Cortex of kidney (tissue), 1 donor: Measurements from ENCODE around the gene PRDM16.
A peak's percentile ranks its signal among the peaks of the same experiment; 100 is the strongest.

Experiments used
- DNase-seq: peaks from one replicate; lab custom pipeline; 2025; lab: John Stamatoyannopoulos, UW

PRDM16 gene

DNA sequence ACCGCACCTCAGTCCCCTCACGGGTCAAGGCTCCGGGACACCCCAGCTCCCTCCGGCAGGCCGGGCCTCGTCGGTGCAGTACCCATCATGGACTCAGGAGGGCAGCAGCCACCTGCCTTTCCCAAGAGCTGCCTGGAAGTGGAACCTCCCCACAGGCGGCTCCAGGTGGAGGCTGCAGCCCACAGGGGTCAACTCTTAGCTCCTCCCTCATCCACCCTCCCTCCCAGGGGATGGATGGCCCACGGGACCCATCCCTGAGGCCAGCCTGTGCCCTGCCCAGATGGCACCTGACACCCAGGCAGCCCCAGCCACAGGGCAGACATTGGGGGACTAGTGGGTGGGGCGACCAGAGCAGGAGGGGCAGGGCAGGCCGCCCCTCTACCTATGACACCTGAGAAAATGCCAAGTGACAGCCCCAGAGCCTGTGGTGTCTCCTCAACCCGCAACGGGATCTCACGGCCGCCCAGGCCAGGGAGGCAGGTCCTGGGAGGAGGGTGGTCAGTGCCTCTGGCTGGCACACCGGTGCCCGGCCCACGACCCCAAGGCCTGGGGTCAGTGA, 384.3 kb downstream of the PRDM16 start:
- DNase-seq: no peak

DNA sequence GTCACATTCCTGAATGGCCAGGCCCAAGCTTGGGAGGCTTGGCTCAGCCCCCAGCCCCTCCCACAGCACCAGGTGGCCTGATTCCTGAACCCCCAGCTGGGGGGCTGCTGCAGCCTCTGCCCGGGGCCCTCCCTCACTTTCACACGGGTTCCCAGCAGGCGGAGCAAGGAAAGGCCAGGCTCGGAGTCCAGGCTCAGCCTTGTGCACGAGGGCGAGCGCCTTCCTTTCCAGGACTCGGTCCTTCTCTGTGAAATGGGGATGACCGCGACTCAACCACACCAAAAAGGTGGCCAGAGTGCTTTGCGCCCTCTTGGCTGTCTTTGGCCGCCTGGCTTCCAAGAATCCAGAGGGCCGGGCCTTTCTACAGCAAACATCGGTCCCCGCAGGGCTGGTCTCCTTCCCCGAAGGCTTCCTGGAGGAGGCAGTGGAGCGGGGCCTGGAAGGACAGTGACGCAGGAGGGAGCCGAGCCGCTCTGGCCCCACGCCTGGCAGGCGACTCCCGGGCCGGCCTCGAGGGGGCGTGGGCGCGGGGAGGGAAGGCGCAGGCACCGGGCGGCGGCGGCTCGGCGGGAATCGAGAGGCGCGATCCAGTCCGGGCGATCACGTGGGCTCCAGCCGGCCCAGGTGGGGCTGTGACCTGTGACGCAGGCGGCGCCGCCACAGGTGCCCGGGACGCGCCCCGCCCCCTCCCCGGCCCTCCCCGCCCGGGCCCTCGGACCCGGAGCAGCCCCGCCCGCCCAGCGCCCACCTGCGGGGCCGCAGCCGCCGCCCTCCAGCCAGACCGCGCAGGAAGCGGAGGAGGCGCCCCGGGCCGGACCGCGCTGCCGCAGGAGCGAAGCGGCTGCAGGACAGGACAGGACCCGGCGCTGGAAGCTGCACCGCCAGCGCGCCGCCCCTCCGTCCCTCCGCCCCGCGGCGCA, 385.1 kb downstream of the PRDM16 start, which contains the start of gene ARHGEF16:
ARHGEF16 (plus strand) TSS at position 775 of the 920 bp plus-strand sequence. CDS start 8,420 bp downstream, outside the sequence.
- DNase-seq: peak; percentile 34

GRCh38 chr1:3454811-3455618, 386.0 kb downstream of the PRDM16 start:
- DNase-seq: no peak

GRCh38 chr1:3455670-3456448, 386.9 kb downstream of the PRDM16 start:
- DNase-seq: no peak

DNA sequence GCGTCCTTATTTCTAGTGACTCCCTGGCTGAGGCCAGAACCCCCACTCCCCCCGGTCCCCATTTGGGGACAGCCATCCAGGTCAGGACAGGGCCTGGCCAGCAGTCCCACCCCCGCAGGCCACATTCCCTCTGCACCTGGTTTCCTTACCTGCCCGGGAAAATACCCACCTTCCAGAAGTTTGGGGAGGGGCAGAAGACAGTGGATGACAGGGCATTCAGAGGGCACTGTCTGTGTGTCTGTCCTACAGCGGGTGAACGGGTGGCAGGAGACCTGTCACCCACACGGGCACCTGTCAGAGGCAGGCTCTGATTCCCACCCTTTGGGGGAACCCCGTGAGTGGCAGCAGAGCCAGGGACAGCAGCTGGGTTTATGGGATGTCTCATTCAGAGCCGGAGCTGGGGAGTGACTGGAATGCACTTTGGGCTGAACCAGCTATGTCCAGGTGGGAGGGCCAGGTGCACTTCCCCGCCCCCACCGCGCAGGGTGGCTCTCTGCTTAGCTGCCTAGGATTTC, 387.5 kb downstream of the PRDM16 start:
- DNase-seq: no peak

- DNase-seq: no peak
Measured at GRCh38 chr1:3456964-3457909, 388.2 kb downstream of the PRDM16 start.

DNA sequence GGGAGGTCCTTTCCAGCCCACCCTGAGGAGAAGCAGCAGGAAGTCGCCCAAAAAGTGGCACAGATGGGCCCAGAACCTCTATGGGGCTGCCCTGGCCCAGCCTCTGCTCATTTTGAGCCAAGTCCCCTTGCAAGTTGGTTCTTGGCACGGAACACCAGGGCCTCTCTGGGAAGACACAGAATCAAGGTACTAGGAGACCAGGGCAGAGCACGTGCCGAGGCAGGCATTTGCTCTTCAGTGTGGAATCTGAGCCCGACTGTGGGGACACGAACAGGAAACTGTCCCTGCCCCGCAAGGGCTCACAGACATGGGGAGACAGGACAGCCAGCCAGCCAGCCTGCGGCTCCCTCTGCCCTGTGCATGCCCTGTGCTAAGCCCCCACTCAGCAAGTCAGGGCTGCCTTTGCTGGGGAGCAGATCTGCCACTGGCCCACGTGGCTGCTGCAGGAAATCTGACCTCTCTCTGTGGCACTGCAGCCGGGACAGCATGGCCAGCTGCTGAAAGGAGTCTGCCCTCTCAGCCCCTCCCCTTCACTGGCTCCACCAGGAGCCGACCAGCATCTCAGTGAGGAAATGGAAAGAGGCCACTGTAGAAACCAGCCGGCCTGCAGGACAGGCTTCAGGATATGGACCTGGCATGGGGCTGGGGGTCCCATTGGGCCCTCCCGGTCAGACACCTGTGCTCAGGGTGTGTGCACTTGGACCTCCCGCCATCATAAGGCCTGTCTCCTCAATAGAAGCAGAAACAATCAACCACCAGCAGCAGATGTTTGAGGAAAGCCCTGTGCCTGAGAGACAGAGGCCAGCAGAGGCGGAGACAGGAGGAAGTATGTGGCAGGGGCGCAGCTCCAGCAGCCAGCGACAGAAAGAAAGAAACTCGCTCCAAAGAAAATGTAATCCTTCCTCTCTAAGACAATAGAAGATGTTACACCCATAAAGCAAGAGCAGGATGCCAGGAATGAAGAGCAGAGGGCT, 389.2 kb downstream of the PRDM16 start:
- DNase-seq: no peak

- DNase-seq: no peak
Measured at GRCh38 chr1:3459051-3459908, 390.3 kb downstream of the PRDM16 start.

DNA sequence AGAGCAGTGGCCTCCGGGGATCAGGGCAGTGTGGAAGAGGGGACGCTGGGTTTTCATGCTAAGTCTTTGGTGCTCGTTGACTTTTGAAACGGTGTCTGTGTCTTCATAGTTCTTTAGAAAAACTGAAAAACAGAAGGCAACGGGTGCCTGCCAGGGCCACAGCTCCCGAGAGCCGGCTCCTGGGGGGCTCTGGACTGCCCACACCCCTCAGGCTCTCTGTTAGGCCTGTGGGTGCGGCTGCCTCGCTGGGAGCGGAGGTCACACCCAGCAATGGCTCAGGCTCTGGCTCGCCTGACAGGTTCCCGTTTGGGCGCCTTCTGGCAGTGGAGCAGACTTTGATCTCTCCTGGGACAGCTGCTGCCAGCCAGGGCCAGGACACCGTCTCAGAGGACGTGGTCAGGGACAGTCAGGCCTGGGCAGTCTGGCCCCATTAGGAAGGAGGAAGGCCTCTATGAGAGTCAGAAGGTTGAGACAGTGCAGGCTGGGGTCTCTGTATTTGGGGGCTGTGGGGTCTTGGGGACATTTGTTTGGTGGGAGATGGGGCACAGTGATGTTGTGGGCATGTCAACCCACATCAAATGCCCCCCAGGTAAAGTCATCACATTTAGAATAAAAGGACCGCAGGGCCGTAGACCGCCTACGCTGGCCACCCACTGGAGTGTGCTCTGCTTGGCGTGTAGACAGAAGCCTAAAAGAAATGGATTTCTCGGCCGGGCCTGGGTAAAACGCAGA, 391.1 kb downstream of the PRDM16 start:
- DNase-seq: no peak

- DNase-seq: no peak
Measured at GRCh38 chr1:3460672-3461131, 391.7 kb downstream of the PRDM16 start.

GRCh38 chr1:3461238-3461933, 392.4 kb downstream of the PRDM16 start:
- no peak for DNase-seq

- DNase-seq: no peak
Measured at GRCh38 chr1:3461934-3462275, 392.9 kb downstream of the PRDM16 start.

GRCh38 chr1:3462356-3463012, 393.5 kb downstream of the PRDM16 start:
- DNase-seq: no peak

- no peak for DNase-seq
Measured at GRCh38 chr1:3463013-3463385, 394.0 kb downstream of the PRDM16 start.

- no peak for DNase-seq
Measured at GRCh38 chr1:3463408-3463863, 394.4 kb downstream of the PRDM16 start.
